ENCODE measurements around the gene CDK2AP2.

GRCh38 chr11:67483831-67484665, 23.9 kb downstream of the CDK2AP2 start:
- no peak for TF ChIP-seq CTCF (IDR thresholded peaks at IDR 0.05; ENCODE audit: low read depth, low read length)
- no peak for TF ChIP-seq EZH2phosphoT487 (IDR thresholded peaks at IDR 0.05; ENCODE audit: low read depth)
